T-cell (primary cell): ENCODE results near the gene OR13J1. TPM values are rescaled to one million over a fixed set of nuclear protein-coding genes. Genes with fewer than 3 reads are reported as not detected.

ENCODE experiments used
- ATAC-seq, 4 experiments: fragments of 200-7000 bp in 3 of 4; fragments of 150-1000 bp in 1 of 4; cut with Tn5 transposase; replicated peaks in 1 of 4; 1 replicate in 3 of 4; 2 replicates in 1 of 4; pipeline ENCODE4 v1.10.0; 2021; ENCODE audit warnings: moderate library complexity in 3 of 4, mild to moderate bottlenecking in 2 of 4, moderate number of reproducible peaks in 1 of 4
- CTCF ChIA-PET, 2 donors: fragments of 300-600 bp; sonication (Branson Sonifier 250); formaldehyde crosslinking; loops; one replicate each; lab custom pipeline; 2022; ENCODE audit warnings: antibody characterized with exemption in 2 of 2; lab: Charles Lee
- POLR2A ChIA-PET, 2 donors: fragments of 300-600 bp; sonication (Branson Sonifier 250); formaldehyde crosslinking; loops; one replicate each; lab custom pipeline; 2022; ENCODE audit warnings: antibody characterized with exemption in 2 of 2; lab: Charles Lee
- DNase-seq, 35 experiments: peaks; one replicate each; pipeline versions ENCODE4 v3.0.0 to v3.0.0-alpha.2; 2013 to 2023
- H3K27ac ChIP-seq: one replicate; pipeline ENCODE4 v1.5.1; 2013; ENCODE audit warnings: low read length
- H3K27me3 ChIP-seq, 2 experiments: replicated peaks in 1 of 2; 1 replicate in 1 of 2; 2 replicates in 1 of 2; pipeline versions ENCODE4 v1.6.1 to v1.7.0; 2013; ENCODE audit warnings: low read length in 1 of 2, mixed read lengths in 1 of 2; ENCODE audit not compliant: control insufficient read depth in 2 of 2, insufficient read depth in 2 of 2; ENCODE audit errors: extremely low read depth in 1 of 2
- H3K36me3 ChIP-seq, 2 donors: 1 replicate in 1 of 2; 2 replicates in 1 of 2; pipeline versions ENCODE4 v1.6.1 to v1.7.0; 2013; ENCODE audit warnings: low read length in 1 of 2; ENCODE audit not compliant: control insufficient read depth in 2 of 2, insufficient read depth in 1 of 2; ENCODE audit errors: extremely low read depth in 1 of 2
- H3K4me1 ChIP-seq, 2 experiments: 1 replicate in 1 of 2; 2 replicates in 1 of 2; pipeline versions ENCODE4 v1.6.1 to v1.7.0; 2013; ENCODE audit warnings: low read length in 2 of 2, mixed read lengths in 1 of 2; ENCODE audit not compliant: insufficient read depth in 2 of 2, control insufficient read depth in 1 of 2; ENCODE audit errors: extremely low read depth in 1 of 2
- H3K4me3 ChIP-seq, 2 donors: 1 replicate in 1 of 2; 2 replicates in 1 of 2; pipeline versions ENCODE4 v1.5.1 to v1.7.0; 2013; ENCODE audit warnings: mild to moderate bottlenecking in 2 of 2, low read length in 1 of 2, moderate library complexity in 1 of 2; ENCODE audit not compliant: control insufficient read depth in 1 of 2; ENCODE audit errors: extremely low read depth in 1 of 2
- H3K9me3 ChIP-seq: 2 replicates; pipeline ENCODE4 v1.7.0; 2013
- H3K27ac Mint-ChIP-seq, 2 donors: one replicate each; pipeline ENCODE4 v1.8.0; 2020 to 2021; ENCODE audit warnings: mild to moderate bottlenecking in 2 of 2, mixed read lengths in 2 of 2
- H3K27me3 Mint-ChIP-seq, 2 donors: one replicate each; pipeline ENCODE4 v1.8.0; 2021 to 2022; ENCODE audit warnings: mixed read lengths in 2 of 2
- H3K36me3 Mint-ChIP-seq: one replicate; pipeline ENCODE4 v1.8.0; 2021; ENCODE audit warnings: mixed read lengths
- H3K4me1 Mint-ChIP-seq, 3 donors: one replicate each; pipeline ENCODE4 v1.8.0; 2020 to 2022; ENCODE audit warnings: mixed read lengths in 3 of 3, mild to moderate bottlenecking in 1 of 3
- H3K4me3 Mint-ChIP-seq, 3 donors: one replicate each; pipeline ENCODE4 v1.8.0; 2020 to 2022; ENCODE audit warnings: mild to moderate bottlenecking in 3 of 3, mixed read lengths in 3 of 3, moderate library complexity in 3 of 3
- H3K9me3 Mint-ChIP-seq, 3 donors: one replicate each; pipeline ENCODE4 v1.8.0; 2020 to 2022; ENCODE audit warnings: mixed read lengths in 3 of 3
- WGBS: methylation state at CpG from one replicate; pipeline ENCODE4 v1.1.5; 2013; ENCODE audit warnings: missing lambda C conversion rate; ENCODE audit not compliant: insufficient coverage; 5-methylcytosine and 5-hydroxymethylcytosine counted together
- total RNA-seq, 35 experiments: library from RNA in 6 of 35; stranded (reverse) in 6 of 35; fragments of 120-200 nt in 1 of 35; gene quantifications; one replicate each; pipeline versions ENCODE4 v1.2.1 to v1.2.4 and lab custom pipeline; 2013 to 2026

OR13J1 gene
- total RNA-seq (not detected), total RNA-seq (lab: John Stamatoyannopoulos, UW) (0 to 0.04 (median 0) reads per million in 29 experiments)
- not detected for total RNA-seq (2013)

- DNase-seq: no peak
- Mint-ChIP-seq H3K9me3 (no peaks in the 10 kb centered on the region), H3K4me1 (no peaks in the 10 kb centered on the region), H3K4me3 (no peak within 1 kb of the TSS), H3K27me3 (peaks cover 2 to 4% of the 10 kb centered on the region in 2 donors), H3K36me3 (no peaks in the 10 kb centered on the region), H3K27ac (no peak within 1 kb of the TSS)
- no peaks in the 10 kb centered on the region for H3K4me1 ChIP-seq
- WGBS: 100% methylated on average over 1 of the region's 8 CpGs
- POLR2A ChIA-PET: no interaction called here
- H3K9me3 ChIP-seq: peaks cover 1% of the 10 kb centered on the region
- no peaks in the 10 kb centered on the region for H3K36me3 ChIP-seq
- no peak within 1 kb of the TSS for H3K27ac ChIP-seq
- H3K27me3 ChIP-seq: peaks cover 0 to 3% of the 10 kb centered on the region in 2 experiments
- ATAC-seq: no peak
- CTCF ChIA-PET: no interaction called here
- H3K4me3 ChIP-seq: no peak within 1 kb of the TSS
These were observed at the start of gene OR13J1 for GRCh38 chr9:35870351-35870923. Gene OR13J1 (minus strand): TSS chr9:35870401. CDS start chr9:35870401, 0 bp downstream.

GRCh38 chr9:35919212-35920008 is 49.2 kb upstream of the OR13J1 start:
- no peak for DNase-seq
- POLR2A ChIA-PET: interaction anchor here in 1 of 2 donors (0.8 kb wide), 1 partner anchor 9 kb away, joined by 3 read pairs; no protein-coding TSS in a partner anchor
- Mint-ChIP-seq H3K4me1 (peaks cover 5 to 18% (median 8%) of the 10 kb centered on the region in 3 donors), H3K36me3 (no peaks in the 10 kb centered on the region), H3K9me3 (no peaks in the 10 kb centered on the region), H3K27me3 (no peaks in the 10 kb centered on the region), H3K27ac (peak overlapping the region; percentile 19 to 81), H3K4me3 (no peak overlapping the region)
- CTCF ChIA-PET: no interaction called here
- no peaks in the 10 kb centered on the region for H3K36me3 ChIP-seq
- no peaks in the 10 kb centered on the region for H3K27me3 ChIP-seq
- H3K9me3 ChIP-seq: no peaks in the 10 kb centered on the region
- no peak overlapping the region for H3K4me3 ChIP-seq
- WGBS: no CpG with 5 or more reads among the region's 3 CpGs
- H3K4me1 ChIP-seq: no peaks in the 10 kb centered on the region
- ATAC-seq: no peak
- no peak overlapping the region for H3K27ac ChIP-seq

GRCh38 chr9:35918780-35919179 is 48.6 kb upstream of the OR13J1 start:
- ChIA-PET CTCF (no interaction called here), POLR2A (no interaction called here)
- no peaks in the 10 kb centered on the region for H3K27me3 ChIP-seq
- Mint-ChIP-seq H3K9me3 (no peaks in the 10 kb centered on the region), H3K4me1 (peaks cover 5 to 16% (median 6%) of the 10 kb centered on the region in 3 donors), H3K4me3 (no peak overlapping the region), H3K36me3 (no peaks in the 10 kb centered on the region), H3K27me3 (no peaks in the 10 kb centered on the region), H3K27ac (peak overlapping the region in 1 of 2 donors; percentile 81)
- H3K4me3 ChIP-seq: no peak overlapping the region
- ATAC-seq: no peak
- no peaks in the 10 kb centered on the region for H3K36me3 ChIP-seq
- no peak overlapping the region for H3K27ac ChIP-seq
- WGBS: 100% methylated on average over 1 of the region's 3 CpGs
- no peaks in the 10 kb centered on the region for H3K4me1 ChIP-seq
- DNase-seq: no peak
- H3K9me3 ChIP-seq: no peaks in the 10 kb centered on the region

- Histone ChIP-seq H3K4me1 (peaks cover 0 to 9% of the 10 kb centered on the region in 2 experiments), H3K27me3 (no peaks in the 10 kb centered on the region), H3K27ac (no peak overlapping the region), H3K9me3 (no peaks in the 10 kb centered on the region), H3K4me3 (no peak overlapping the region), H3K36me3 (no peaks in the 10 kb centered on the region)
- ChIA-PET POLR2A (no interaction called here), CTCF (no interaction called here)
- H3K27me3 Mint-ChIP-seq: no peaks in the 10 kb centered on the region
- no peak overlapping the region for H3K4me3 Mint-ChIP-seq
- H3K36me3 Mint-ChIP-seq: no peaks in the 10 kb centered on the region
- no peak for ATAC-seq
- no peaks in the 10 kb centered on the region for H3K9me3 Mint-ChIP-seq
- DNase-seq: no peak
- peaks cover 5 to 16% (median 10%) of the 10 kb centered on the region in 3 donors for H3K4me1 Mint-ChIP-seq
- H3K27ac Mint-ChIP-seq: peak overlapping the region in 1 of 2 donors; percentile 64
- WGBS: 92% methylated on average over 1 of the region's 4 CpGs
These were observed 47.1 kb upstream of the OR13J1 start for GRCh38 chr9:35917261-35917660.

GRCh38 chr9:35915681-35916294 is 45.6 kb upstream of the OR13J1 start:
- no peaks in the 10 kb centered on the region for H3K27me3 Mint-ChIP-seq

GRCh38 chr9:35914301-35914807 is 44.2 kb upstream of the OR13J1 start:
- ATAC-seq: peak in 2 of 4 experiments; percentile 12 to 48
- Mint-ChIP-seq H3K4me1 (peaks cover 29 to 40% (median 37%) of the 10 kb centered on the region in 3 donors), H3K27me3 (no peaks in the 10 kb centered on the region), H3K36me3 (no peaks in the 10 kb centered on the region), H3K27ac (no peak overlapping the region), H3K9me3 (no peaks in the 10 kb centered on the region), H3K4me3 (no peak overlapping the region)
- H3K27me3 ChIP-seq: no peaks in the 10 kb centered on the region
- H3K4me1 ChIP-seq: peaks cover 21 to 35% of the 10 kb centered on the region in 2 experiments
- peak in 1 of 35 experiments; percentile 27 for DNase-seq
- CTCF ChIA-PET: no interaction called here
- WGBS: 83% methylated on average over 6 of the region's 9 CpGs
- H3K9me3 ChIP-seq: no peaks in the 10 kb centered on the region
- H3K4me3 ChIP-seq: no peak overlapping the region
- no peak overlapping the region for H3K27ac ChIP-seq
- no peaks in the 10 kb centered on the region for H3K36me3 ChIP-seq
- POLR2A ChIA-PET: no interaction called here

More at GRCh38 chr9:35915681-35916294, 45.6 kb upstream of the OR13J1 start:
- Mint-ChIP-seq H3K4me1 (peaks cover 18 to 28% (median 23%) of the 10 kb centered on the region in 3 donors), H3K36me3 (no peaks in the 10 kb centered on the region), H3K9me3 (no peaks in the 10 kb centered on the region), H3K27ac (peak overlapping the region in 1 of 2 donors; percentile 44), H3K4me3 (no peak overlapping the region)
- peaks cover 7 to 21% of the 10 kb centered on the region in 2 experiments for H3K4me1 ChIP-seq
- H3K27me3 ChIP-seq: no peaks in the 10 kb centered on the region
- ATAC-seq (no peak), DNase-seq (no peak)
- no peaks in the 10 kb centered on the region for H3K36me3 ChIP-seq
- ChIA-PET POLR2A (no interaction called here), CTCF (no interaction called here)
- no peaks in the 10 kb centered on the region for H3K9me3 ChIP-seq
- H3K4me3 ChIP-seq: no peak overlapping the region
- WGBS: 87% methylated on average over 9 of the region's 16 CpGs
- H3K27ac ChIP-seq: no peak overlapping the region
